ENCODE measurements around the gene HADH.

HADH gene

GRCh38 chr4:108060164-108060563 lies 70.5 kb downstream of the HADH start:
- DNase-seq: no peak

DNA sequence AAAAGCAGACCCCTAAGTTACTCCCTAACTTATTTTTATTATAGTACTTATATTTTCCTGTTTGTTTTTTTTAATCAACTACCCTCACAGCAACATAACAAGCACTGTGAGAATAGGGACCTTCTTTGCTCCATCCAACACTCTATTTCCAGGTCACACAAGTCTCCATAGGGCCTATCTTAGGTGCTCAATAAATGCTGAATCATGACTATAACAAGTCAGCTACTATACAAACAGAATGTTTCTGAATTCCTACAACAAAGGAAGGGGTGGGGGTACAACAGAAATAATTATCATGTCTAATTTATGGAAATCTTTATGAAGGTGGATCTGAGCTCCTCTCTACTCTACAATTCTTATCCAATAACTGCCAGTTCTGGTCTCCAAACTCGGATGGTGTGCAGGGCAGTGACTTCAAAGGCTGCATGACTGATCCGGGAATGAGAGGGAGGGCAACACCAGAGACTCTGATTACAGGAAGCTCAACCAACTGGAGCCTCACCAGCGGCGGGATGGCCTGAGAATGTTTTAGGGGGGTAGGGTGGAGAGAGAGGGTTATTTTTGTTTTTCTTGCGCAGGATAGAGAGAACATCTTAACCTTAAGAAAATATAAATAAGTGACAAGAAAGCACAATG lies 71.1 kb downstream of the HADH start:
- no peak for DNase-seq

DNA sequence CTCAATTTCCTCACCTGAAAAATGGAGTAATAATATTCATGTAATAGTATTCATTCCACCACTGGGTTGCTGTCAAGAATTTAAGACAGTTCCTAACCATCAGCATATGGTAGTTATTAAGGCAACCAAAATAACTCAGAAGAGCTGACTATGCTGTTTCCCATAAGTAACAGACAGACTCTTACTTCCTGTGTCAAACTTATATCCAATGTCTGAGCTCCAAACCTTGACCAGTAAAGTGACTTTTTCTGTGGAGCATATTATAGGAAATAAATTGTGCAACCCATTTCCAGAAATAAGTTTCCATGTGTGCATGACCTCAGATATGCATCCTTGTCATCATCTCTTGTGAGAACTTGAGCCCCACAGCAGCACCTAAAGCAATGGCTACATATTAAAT lies 78.8 kb downstream of the HADH start:
- DNase-seq: no peak

- no peak for DNase-seq
Observed at GRCh38 chr4:108070775-108071174, 81.1 kb downstream of the HADH start.

GRCh38 chr4:108072300-108072699 lies 82.6 kb downstream of the HADH start:
- no peak for DNase-seq

DNA sequence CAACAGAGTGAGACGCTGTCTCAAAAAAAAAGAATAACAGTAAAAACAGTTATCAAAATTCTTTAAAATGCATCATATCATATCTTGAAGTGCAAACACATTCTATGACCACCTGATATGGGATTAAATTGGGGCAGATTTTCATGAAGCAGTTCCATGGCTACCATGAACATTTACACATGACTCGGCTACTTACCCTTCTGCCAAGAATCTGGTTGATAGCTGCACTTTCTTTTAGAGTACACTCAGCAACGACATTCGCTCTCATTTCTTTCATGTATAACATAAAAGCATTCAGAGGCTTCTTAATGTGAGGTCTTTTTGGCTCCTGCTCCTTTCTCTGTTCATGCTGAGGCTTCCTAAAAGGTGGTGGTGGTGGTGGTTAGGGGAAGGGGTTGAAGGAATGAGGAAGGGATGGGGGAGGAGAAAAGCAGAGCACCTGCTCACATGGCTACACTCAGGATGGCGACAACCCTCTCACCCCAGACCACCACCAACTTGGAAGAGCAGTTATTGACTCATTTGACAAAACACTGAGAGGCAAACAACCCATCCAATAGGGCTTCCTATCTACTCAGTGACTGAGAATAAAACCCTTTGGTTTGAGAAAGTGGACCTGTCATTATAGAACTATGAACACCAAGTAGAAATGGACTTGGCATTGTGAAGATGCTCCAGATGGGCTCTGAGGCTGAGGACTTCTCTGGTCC lies 88.5 kb downstream of the HADH start:
- DNase-seq: no peak

DNA sequence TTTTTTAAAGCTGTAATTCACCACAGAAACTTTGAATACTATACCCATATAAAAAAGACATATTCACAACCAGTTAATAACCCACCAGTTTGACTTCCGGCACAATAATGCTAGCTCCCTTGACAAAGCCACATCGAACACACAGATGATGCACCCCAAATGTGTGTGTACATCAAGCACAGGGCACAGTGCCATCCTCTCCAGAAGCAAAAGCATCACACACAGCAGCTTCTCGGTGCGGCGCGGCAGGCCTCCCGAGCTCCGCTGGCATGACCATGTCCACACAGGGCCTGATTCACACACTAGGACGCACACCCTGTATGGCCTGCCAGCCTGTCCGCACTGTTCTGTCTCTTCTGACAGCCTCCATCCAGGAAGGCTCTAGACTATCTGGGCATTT lies 91.1 kb downstream of the HADH start:
- no peak for DNase-seq

- no peak for DNase-seq
Observed at GRCh38 chr4:108081256-108081655, 91.6 kb downstream of the HADH start.
